ENCODE data around the gene PLXNA4.

The PLXNA4 gene

DNA sequence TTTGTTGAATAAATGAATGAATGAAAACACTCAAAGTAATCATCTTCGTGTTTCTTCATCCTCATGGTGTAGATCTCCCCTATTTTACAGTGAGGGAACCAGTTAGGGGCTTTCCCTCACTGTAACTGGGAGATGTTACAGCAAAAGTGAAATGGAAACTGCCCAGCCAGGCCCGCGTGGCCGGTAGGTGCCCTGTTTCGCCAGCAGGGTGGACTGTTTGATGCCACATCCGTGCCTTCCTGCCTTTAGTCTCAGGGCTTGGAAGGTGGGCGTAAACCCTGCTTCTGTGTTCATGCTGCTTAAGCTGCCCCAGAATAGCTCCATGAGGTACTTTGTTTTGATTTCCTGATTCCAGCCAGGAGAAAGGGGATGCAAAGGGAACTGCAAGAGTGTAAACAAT, 268.8 kb downstream of the PLXNA4 start:
- H4K91ac ChIP-seq (ENCODE audit: low read length), result no peak overlapping the region
- H2BK12ac ChIP-seq (ENCODE audit: low read length in 2 of 2), result no peak overlapping the region
- no peak overlapping the region for H3K9ac ChIP-seq (ENCODE audit: low read length)
- H3K23ac ChIP-seq (ENCODE audit: low read length in 2 of 2), result no peak overlapping the region
- H3K79me1 ChIP-seq (replicated peaks; ENCODE audit: low read length, poor library complexity, severe bottlenecking), result no peaks in the 10 kb centered on the region
- H3K27ac ChIP-seq (ENCODE audit: low read length, poor library complexity, severe bottlenecking), result no peak overlapping the region
- no peak overlapping the region for H3K18ac ChIP-seq (ENCODE audit: low read depth in 1 of 2, low read length in 2 of 2)
- WGBS, result 79% methylated on average over 7 of the region's 7 CpGs
- H2AFZ ChIP-seq (ENCODE audit: low read depth, low read length), result no peak overlapping the region
- H2BK120ac ChIP-seq (ENCODE audit: low read depth, low read length), result no peak overlapping the region
- H2BK15ac ChIP-seq (ENCODE audit: low read depth, poor library complexity, severe bottlenecking), result no peak overlapping the region
- H3K4me2 ChIP-seq (ENCODE audit: low read length, poor library complexity, severe bottlenecking), result no peak overlapping the region
- H3K9me3 ChIP-seq (ENCODE audit: control insufficient read depth, low read length), result no peaks in the 10 kb centered on the region
- no peaks in the 10 kb centered on the region for H3K36me3 ChIP-seq (ENCODE audit: control insufficient read depth in 1 of 2, insufficient read depth in 2 of 2, low read depth in 1 of 2, low read length in 2 of 2)
- DNase-seq, result no peak
- H3K14ac ChIP-seq (ENCODE audit: low read length in 2 of 2), result no peak overlapping the region
- H3K4me3 ChIP-seq (ENCODE audit: insufficient read depth in 1 of 2, low read depth in 1 of 2, low read length in 2 of 2), result no peak overlapping the region
- no peak overlapping the region for H2BK5ac ChIP-seq (ENCODE audit: low read depth, low read length, poor library complexity, severe bottlenecking)
- H3K27me3 ChIP-seq (ENCODE audit: control insufficient read depth in 1 of 2, insufficient read depth in 1 of 2, low read length in 2 of 2), result peaks cover 8 to 12% of the 10 kb centered on the region in 2 experiments
- H3K4ac ChIP-seq (ENCODE audit: low read depth in 1 of 2, low read length in 2 of 2), result no peak overlapping the region
- no peak overlapping the region for H4K8ac ChIP-seq (ENCODE audit: low read length)
- H2AK5ac ChIP-seq (ENCODE audit: low read length, severe bottlenecking), result no peak overlapping the region
- no peaks in the 10 kb centered on the region for H3K4me1 ChIP-seq (ENCODE audit: control insufficient read depth, insufficient read depth, low read depth, low read length)

DNA sequence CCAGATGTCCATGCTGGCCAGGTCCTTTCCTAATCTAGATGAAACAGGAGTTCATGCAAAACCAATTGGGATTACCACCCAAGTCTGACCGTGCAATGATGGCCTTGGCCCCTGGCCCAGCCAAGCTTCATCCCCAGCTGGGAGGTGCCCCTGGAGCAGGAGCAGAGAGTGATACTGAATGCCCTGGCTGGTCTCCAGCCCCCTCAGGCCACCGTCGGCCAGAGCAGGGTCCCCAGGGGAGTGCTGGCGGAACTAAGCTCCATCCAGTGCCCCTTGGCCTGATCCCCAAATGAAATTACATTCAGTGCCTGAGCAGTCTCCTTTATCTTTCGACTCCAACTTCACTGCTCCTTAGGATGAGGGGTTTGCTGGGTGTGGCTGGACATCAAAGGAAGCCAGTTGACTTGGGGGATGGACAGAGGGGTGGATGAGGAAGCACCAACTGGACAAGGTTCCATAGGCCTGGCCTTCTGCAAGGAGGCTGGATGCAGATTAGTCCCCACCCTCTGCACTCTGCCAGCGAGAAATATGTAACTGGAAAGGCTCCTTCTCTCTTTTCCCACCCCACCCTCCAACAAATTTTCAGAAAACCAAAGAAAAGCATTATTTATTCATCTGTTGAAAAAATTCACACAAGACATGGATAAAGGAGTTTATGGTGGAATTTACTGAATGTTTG, 275.5 kb downstream of the PLXNA4 start:
- 80% methylated on average over 4 of the region's 6 CpGs for WGBS
- no peak overlapping the region for H2BK12ac ChIP-seq (ENCODE audit: low read length in 2 of 2)
- H3K18ac ChIP-seq (ENCODE audit: low read depth in 1 of 2, low read length in 2 of 2), result no peak overlapping the region

GRCh38 chr7:132298790-132299189, 277.5 kb downstream of the PLXNA4 start:
- Histone ChIP-seq H3K4me1 (ENCODE audit: control insufficient read depth, insufficient read depth, low read depth, low read length) (no peaks in the 10 kb centered on the region), H4K8ac (ENCODE audit: low read length) (no peak overlapping the region), H2BK5ac (ENCODE audit: low read depth, low read length, poor library complexity, severe bottlenecking) (no peak overlapping the region), H2BK12ac (ENCODE audit: low read length in 2 of 2) (no peak overlapping the region), H2AK5ac (ENCODE audit: low read length, severe bottlenecking) (no peak overlapping the region), H2AFZ (ENCODE audit: low read depth, low read length) (no peak overlapping the region), H3K9ac (ENCODE audit: low read length) (no peak overlapping the region), H3K36me3 (ENCODE audit: control insufficient read depth in 1 of 2, insufficient read depth in 2 of 2, low read depth in 1 of 2, low read length in 2 of 2) (peaks cover 0 to 6% of the 10 kb centered on the region in 2 experiments), H3K14ac (ENCODE audit: low read length in 2 of 2) (no peak overlapping the region), H2BK15ac (ENCODE audit: low read depth, poor library complexity, severe bottlenecking) (no peak overlapping the region), H3K9me3 (ENCODE audit: control insufficient read depth, low read length) (no peaks in the 10 kb centered on the region), H3K23ac (ENCODE audit: low read length in 2 of 2) (no peak overlapping the region), H3K4ac (ENCODE audit: low read depth in 1 of 2, low read length in 2 of 2) (no peak overlapping the region), H3K27me3 (ENCODE audit: control insufficient read depth in 1 of 2, insufficient read depth in 1 of 2, low read length in 2 of 2) (no peaks in the 10 kb centered on the region), H2BK120ac (ENCODE audit: low read depth, low read length) (no peak overlapping the region), H3K79me1 (replicated peaks; ENCODE audit: low read length, poor library complexity, severe bottlenecking) (no peaks in the 10 kb centered on the region), H3K27ac (ENCODE audit: low read length, poor library complexity, severe bottlenecking) (no peak overlapping the region), H4K91ac (ENCODE audit: low read length) (no peak overlapping the region), H3K4me2 (ENCODE audit: low read length, poor library complexity, severe bottlenecking) (no peak overlapping the region), H3K4me3 (ENCODE audit: insufficient read depth in 1 of 2, low read depth in 1 of 2, low read length in 2 of 2) (no peak overlapping the region), H3K18ac (ENCODE audit: low read depth in 1 of 2, low read length in 2 of 2) (no peak overlapping the region)
- DNase-seq, result peak; percentile 75
- WGBS, result 27% methylated on average over 4 of the region's 4 CpGs

More for the DNA sequence above, 275.5 kb downstream of the PLXNA4 start:
- Histone ChIP-seq H3K4me1 (ENCODE audit: control insufficient read depth, insufficient read depth, low read depth, low read length) (no peaks in the 10 kb centered on the region), H3K9ac (ENCODE audit: low read length) (no peak overlapping the region), H4K91ac (ENCODE audit: low read length) (no peak overlapping the region), H2BK5ac (ENCODE audit: low read depth, low read length, poor library complexity, severe bottlenecking) (no peak overlapping the region), H2BK120ac (ENCODE audit: low read depth, low read length) (no peak overlapping the region), H3K27ac (ENCODE audit: low read length, poor library complexity, severe bottlenecking) (no peak overlapping the region), H3K4ac (ENCODE audit: low read depth in 1 of 2, low read length in 2 of 2) (no peak overlapping the region), H3K4me2 (ENCODE audit: low read length, poor library complexity, severe bottlenecking) (no peak overlapping the region), H3K36me3 (ENCODE audit: control insufficient read depth in 1 of 2, insufficient read depth in 2 of 2, low read depth in 1 of 2, low read length in 2 of 2) (peaks cover 0 to 6% of the 10 kb centered on the region in 2 experiments), H3K27me3 (ENCODE audit: control insufficient read depth in 1 of 2, insufficient read depth in 1 of 2, low read length in 2 of 2) (no peaks in the 10 kb centered on the region), H2AK5ac (ENCODE audit: low read length, severe bottlenecking) (no peak overlapping the region), H2BK15ac (ENCODE audit: low read depth, poor library complexity, severe bottlenecking) (no peak overlapping the region), H3K79me1 (replicated peaks; ENCODE audit: low read length, poor library complexity, severe bottlenecking) (no peaks in the 10 kb centered on the region), H4K8ac (ENCODE audit: low read length) (no peak overlapping the region), H3K14ac (ENCODE audit: low read length in 2 of 2) (peak overlapping the region in 1 of 2 experiments; percentile 26), H3K23ac (ENCODE audit: low read length in 2 of 2) (no peak overlapping the region), H3K9me3 (ENCODE audit: control insufficient read depth, low read length) (no peaks in the 10 kb centered on the region), H2AFZ (ENCODE audit: low read depth, low read length) (no peak overlapping the region), H3K4me3 (ENCODE audit: insufficient read depth in 1 of 2, low read depth in 1 of 2, low read length in 2 of 2) (no peak overlapping the region)
- no peak for DNase-seq

DNA sequence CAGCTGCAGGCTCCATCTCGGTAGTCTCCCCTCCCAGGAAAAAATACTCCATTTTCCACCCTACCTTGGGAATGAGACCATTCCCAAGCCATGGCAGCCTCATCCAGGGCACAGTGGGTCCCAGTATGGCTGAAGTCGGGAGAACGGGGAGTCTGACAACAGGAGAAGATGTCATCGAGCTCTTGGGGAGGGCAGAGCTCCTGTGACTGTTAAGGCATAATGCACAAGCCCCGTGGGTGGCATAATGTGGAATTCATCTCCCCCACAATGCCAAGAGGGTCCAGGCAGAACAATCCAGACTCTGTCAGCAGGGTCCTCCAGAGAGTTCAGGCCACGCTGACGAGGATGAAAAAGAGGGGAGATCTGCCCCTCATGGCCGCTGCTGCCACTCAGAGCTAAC, 279.4 kb downstream of the PLXNA4 start:
- no peak overlapping the region for H3K4ac ChIP-seq (ENCODE audit: low read depth in 1 of 2, low read length in 2 of 2)
- H2AK5ac ChIP-seq (ENCODE audit: low read length, severe bottlenecking), result no peak overlapping the region
- H3K36me3 ChIP-seq (ENCODE audit: control insufficient read depth in 1 of 2, insufficient read depth in 2 of 2, low read depth in 1 of 2, low read length in 2 of 2), result peaks cover 0 to 6% of the 10 kb centered on the region in 2 experiments
- peak overlapping the region; percentile 41 for H4K91ac ChIP-seq (ENCODE audit: low read length)
- H2BK5ac ChIP-seq (ENCODE audit: low read depth, low read length, poor library complexity, severe bottlenecking), result no peak overlapping the region
- no peaks in the 10 kb centered on the region for H3K9me3 ChIP-seq (ENCODE audit: control insufficient read depth, low read length)
- peaks cover 3% of the 10 kb centered on the region for H3K4me1 ChIP-seq (ENCODE audit: control insufficient read depth, insufficient read depth, low read depth, low read length)
- H3K79me1 ChIP-seq (replicated peaks; ENCODE audit: low read length, poor library complexity, severe bottlenecking), result no peaks in the 10 kb centered on the region
- peak overlapping the region in 1 of 2 experiments; percentile 84 for H2BK12ac ChIP-seq (ENCODE audit: low read length in 2 of 2)
- no peak overlapping the region for H3K14ac ChIP-seq (ENCODE audit: low read length in 2 of 2)
- H2AFZ ChIP-seq (ENCODE audit: low read depth, low read length), result no peak overlapping the region
- no peak overlapping the region for H4K8ac ChIP-seq (ENCODE audit: low read length)
- no peak overlapping the region for H3K4me2 ChIP-seq (ENCODE audit: low read length, poor library complexity, severe bottlenecking)
- H2BK120ac ChIP-seq (ENCODE audit: low read depth, low read length), result no peak overlapping the region
- WGBS, result 97% methylated on average over 8 of the region's 8 CpGs
- no peak overlapping the region for H3K27ac ChIP-seq (ENCODE audit: low read length, poor library complexity, severe bottlenecking)
- peak overlapping the region in 1 of 2 experiments; percentile 35 for H3K18ac ChIP-seq (ENCODE audit: low read depth in 1 of 2, low read length in 2 of 2)
- H3K9ac ChIP-seq (ENCODE audit: low read length), result no peak overlapping the region
- H3K23ac ChIP-seq (ENCODE audit: low read length in 2 of 2), result no peak overlapping the region
- no peak for DNase-seq
- no peaks in the 10 kb centered on the region for H3K27me3 ChIP-seq (ENCODE audit: control insufficient read depth in 1 of 2, insufficient read depth in 1 of 2, low read length in 2 of 2)
- peak overlapping the region; percentile 0 for H2BK15ac ChIP-seq (ENCODE audit: low read depth, poor library complexity, severe bottlenecking)
- H3K4me3 ChIP-seq (ENCODE audit: insufficient read depth in 1 of 2, low read depth in 1 of 2, low read length in 2 of 2), result no peak overlapping the region
